Lower leg skin (tissue), 3 donors: ENCODE results near the gene MAP10.

Experiments used
- POLR2A ChIP-seq, 2 donors: fragments of 450-650 bp; IDR thresholded peaks; one replicate each; pipeline ENCODE4 v1.6.1; 2016 to 2017; ENCODE audit warnings: antibody characterized with exemption in 2 of 2, mild to moderate bottlenecking in 1 of 2, moderate library complexity in 1 of 2
- TF ChIP-seq, protein P1 (sequence below), 3 donors: fragments of 450-650 bp; IDR thresholded peaks; one replicate each; pipeline ENCODE4 v1.5.1; 2016; ENCODE audit warnings: antibody characterized with exemption in 3 of 3, mild to moderate bottlenecking in 3 of 3, moderate library complexity in 2 of 3

- TF ChIP-seq, protein P1, sequence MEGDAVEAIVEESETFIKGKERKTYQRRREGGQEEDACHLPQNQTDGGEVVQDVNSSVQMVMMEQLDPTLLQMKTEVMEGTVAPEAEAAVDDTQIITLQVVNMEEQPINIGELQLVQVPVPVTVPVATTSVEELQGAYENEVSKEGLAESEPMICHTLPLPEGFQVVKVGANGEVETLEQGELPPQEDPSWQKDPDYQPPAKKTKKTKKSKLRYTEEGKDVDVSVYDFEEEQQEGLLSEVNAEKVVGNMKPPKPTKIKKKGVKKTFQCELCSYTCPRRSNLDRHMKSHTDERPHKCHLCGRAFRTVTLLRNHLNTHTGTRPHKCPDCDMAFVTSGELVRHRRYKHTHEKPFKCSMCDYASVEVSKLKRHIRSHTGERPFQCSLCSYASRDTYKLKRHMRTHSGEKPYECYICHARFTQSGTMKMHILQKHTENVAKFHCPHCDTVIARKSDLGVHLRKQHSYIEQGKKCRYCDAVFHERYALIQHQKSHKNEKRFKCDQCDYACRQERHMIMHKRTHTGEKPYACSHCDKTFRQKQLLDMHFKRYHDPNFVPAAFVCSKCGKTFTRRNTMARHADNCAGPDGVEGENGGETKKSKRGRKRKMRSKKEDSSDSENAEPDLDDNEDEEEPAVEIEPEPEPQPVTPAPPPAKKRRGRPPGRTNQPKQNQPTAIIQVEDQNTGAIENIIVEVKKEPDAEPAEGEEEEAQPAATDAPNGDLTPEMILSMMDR (IDR thresholded peaks at IDR 0.05): no peak
- no peak for TF ChIP-seq POLR2A (IDR thresholded peaks at IDR 0.05)
Measured at GRCh38 chr1:232789651-232790050, 15.6 kb upstream of the MAP10 start.
